Activated naive CD4-positive, alpha-beta T cell treated with Interleukin-2 at 50 U/mL for 16 hours (primary cell): ENCODE data around the gene ACAD8.

Experiments used
- DNase-seq: peaks from one replicate; pipeline ENCODE4 v3.0.0-alpha.2; 2020

ACAD8 gene

GRCh38 chr11:134253188-134253993 lies at the start of gene ACAD8, which contains the start of gene THYN1:
ACAD8 (plus strand) TSS chr11:134253568; CDS start chr11:134253601, 33 bp downstream.
THYN1 (minus strand) TSS chr11:134253352; CDS start chr11:134252882, 470 bp downstream.
- DNase-seq, result peak; percentile 96

GRCh38 chr11:134205729-134206128 lies 47.6 kb upstream of the ACAD8 start:
- DNase-seq, result no peak

GRCh38 chr11:134206185-134206584 lies 47.2 kb upstream of the ACAD8 start:
- no peak for DNase-seq

GRCh38 chr11:134207538-134208239 lies 45.7 kb upstream of the ACAD8 start:
- DNase-seq, result peak; percentile 69

GRCh38 chr11:134215836-134216235 lies 37.5 kb upstream of the ACAD8 start:
- DNase-seq, result no peak

GRCh38 chr11:134216816-134217215 lies 36.6 kb upstream of the ACAD8 start:
- no peak for DNase-seq

- no peak for DNase-seq
Observed at GRCh38 chr11:134223121-134223520, 30.2 kb upstream of the ACAD8 start.

- peak; percentile 96 for DNase-seq
Observed at GRCh38 chr11:134223836-134224709, 29.3 kb upstream of the ACAD8 start, which contains the start of the genes NCAPD3 and VPS26B. NCAPD3 (minus strand) TSS chr11:134223967; CDS start chr11:134223926, 41 bp downstream. VPS26B (plus strand) TSS chr11:134224671; CDS start chr11:134225123, 452 bp downstream.

GRCh38 chr11:134224710-134225664 lies 28.4 kb upstream of the ACAD8 start:
- peak; percentile 72 for DNase-seq

GRCh38 chr11:134226806-134227325 lies 26.5 kb upstream of the ACAD8 start:
- DNase-seq, result no peak

- peak; percentile 22 for DNase-seq
Observed at GRCh38 chr11:134228625-134229024, 24.7 kb upstream of the ACAD8 start.

- no peak for DNase-seq
Observed at GRCh38 chr11:134229126-134229790, 24.1 kb upstream of the ACAD8 start.

GRCh38 chr11:134230339-134230738 lies 23.0 kb upstream of the ACAD8 start:
- DNase-seq, result no peak

- no peak for DNase-seq
Observed at GRCh38 chr11:134231958-134232659, 21.3 kb upstream of the ACAD8 start.

GRCh38 chr11:134233729-134234179 lies 19.6 kb upstream of the ACAD8 start:
- DNase-seq, result no peak

GRCh38 chr11:134235399-134235798 lies 18.0 kb upstream of the ACAD8 start:
- no peak for DNase-seq

- no peak for DNase-seq
Observed at GRCh38 chr11:134236834-134237556, 16.4 kb upstream of the ACAD8 start.

- no peak for DNase-seq
Observed at GRCh38 chr11:134237557-134237922, 15.8 kb upstream of the ACAD8 start.

- no peak for DNase-seq
Observed at GRCh38 chr11:134238956-134239355, 14.4 kb upstream of the ACAD8 start.
